Stimulated activated CD8-positive, alpha-beta memory T cell treated with anti-CD3 and anti-CD28 coated beads, Interleukin-7, amount 100 ng/mL, for 48 hours (primary cell): Measurements from ENCODE around the gene NRP1.
"Not testable (repeated sequence)": the region's sequence is repeated elsewhere in the genome, so short reads cannot be mapped to it uniquely, and the experiment has no call there.

Source experiments
- DNase-seq, 2 donors: peaks; one replicate each; pipeline ENCODE4 v3.0.0-alpha.2; 2020; ENCODE audit warnings: low read depth in 1 of 2; ENCODE audit errors: extremely low read depth in 1 of 2

Gene NRP1

GRCh38 chr10:33154590-33154989, 179.9 kb downstream of the NRP1 start:
- no peak for DNase-seq

- DNase-seq: no peak
Observed at GRCh38 chr10:33153968-33154327, 180.5 kb downstream of the NRP1 start.

GRCh38 chr10:33153251-33153967, 181.1 kb downstream of the NRP1 start:
- no peak for DNase-seq

- no peak for DNase-seq
Observed at GRCh38 chr10:33152750-33153149, 181.7 kb downstream of the NRP1 start.

GRCh38 chr10:33152146-33152545, 182.3 kb downstream of the NRP1 start:
- DNase-seq: no peak

- DNase-seq: no peak
Observed at GRCh38 chr10:33151344-33151864, 183.1 kb downstream of the NRP1 start.

- DNase-seq: no peak
Observed at GRCh38 chr10:33150889-33151288, 183.6 kb downstream of the NRP1 start.

- no peak for DNase-seq
Observed at GRCh38 chr10:33150146-33150545, 184.3 kb downstream of the NRP1 start.

- no peak for DNase-seq
Observed at GRCh38 chr10:33147013-33147310, 187.5 kb downstream of the NRP1 start.

GRCh38 chr10:33146189-33147012, 188.1 kb downstream of the NRP1 start:
- no peak for DNase-seq

- no peak for DNase-seq
Observed at GRCh38 chr10:33145451-33146188, 188.8 kb downstream of the NRP1 start.

- DNase-seq: peak in 1 of 2 donors; percentile 59
Observed at GRCh38 chr10:33143160-33143728, 191.2 kb downstream of the NRP1 start.

GRCh38 chr10:33142295-33142694, 192.2 kb downstream of the NRP1 start:
- no peak for DNase-seq

GRCh38 chr10:33141251-33141650, 193.2 kb downstream of the NRP1 start:
- DNase-seq: no peak

GRCh38 chr10:33139181-33139646, 195.3 kb downstream of the NRP1 start:
- DNase-seq: peak in 1 of 2 donors; percentile 66

- not testable (repeated sequence) for DNase-seq
Observed at GRCh38 chr10:33138686-33139085, 195.8 kb downstream of the NRP1 start.

- DNase-seq: no peak
Observed at GRCh38 chr10:33137356-33138005, 197.0 kb downstream of the NRP1 start.

GRCh38 chr10:33136781-33137180, 197.7 kb downstream of the NRP1 start:
- DNase-seq: no peak

GRCh38 chr10:33136271-33136670, 198.2 kb downstream of the NRP1 start:
- DNase-seq: no peak

- peak; percentile 39 to 77 for DNase-seq
Observed at GRCh38 chr10:33134011-33134751, 200.3 kb downstream of the NRP1 start.
